T-helper 1 cell treated with Interleukin-12 subunit alpha and Interleukin-12 subunit beta and Interleukin-4 antibody, amounts not matched to agents 30 μg/mL and 1 μg/mL, for 36 hours (primary cell): ENCODE data around the gene IGFBP2.

Experiments
- H3K27ac Mint-ChIP-seq: one replicate; pipeline ENCODE4 v1.8.0; 2021; ENCODE audit warnings: mild to moderate bottlenecking, mixed read lengths
- H3K27me3 Mint-ChIP-seq: one replicate; pipeline ENCODE4 v1.8.0; 2021; ENCODE audit warnings: low read depth, mixed read lengths
- H3K36me3 Mint-ChIP-seq: one replicate; pipeline ENCODE4 v1.8.0; 2021; ENCODE audit warnings: low read depth, mixed read lengths
- H3K4me1 Mint-ChIP-seq: one replicate; pipeline ENCODE4 v1.8.0; 2021; ENCODE audit warnings: low read depth, mixed read lengths
- H3K4me3 Mint-ChIP-seq: one replicate; pipeline ENCODE4 v1.8.0; 2021; ENCODE audit warnings: mild to moderate bottlenecking, moderate library complexity, mixed read lengths
- H3K9me3 Mint-ChIP-seq: one replicate; pipeline ENCODE4 v1.8.0; 2021; ENCODE audit warnings: mixed read lengths

The IGFBP2 gene

GRCh38 chr2:216622526-216622925 lies 10.7 kb upstream of the IGFBP2 start:
- H3K9me3 Mint-ChIP-seq, result no peaks in the 10 kb centered on the region
- no peak overlapping the region for H3K27ac Mint-ChIP-seq
- H3K4me3 Mint-ChIP-seq, result no peak overlapping the region
- H3K36me3 Mint-ChIP-seq, result no peaks in the 10 kb centered on the region
- H3K4me1 Mint-ChIP-seq, result peaks cover 8% of the 10 kb centered on the region
- peaks cover 12% of the 10 kb centered on the region for H3K27me3 Mint-ChIP-seq

DNA sequence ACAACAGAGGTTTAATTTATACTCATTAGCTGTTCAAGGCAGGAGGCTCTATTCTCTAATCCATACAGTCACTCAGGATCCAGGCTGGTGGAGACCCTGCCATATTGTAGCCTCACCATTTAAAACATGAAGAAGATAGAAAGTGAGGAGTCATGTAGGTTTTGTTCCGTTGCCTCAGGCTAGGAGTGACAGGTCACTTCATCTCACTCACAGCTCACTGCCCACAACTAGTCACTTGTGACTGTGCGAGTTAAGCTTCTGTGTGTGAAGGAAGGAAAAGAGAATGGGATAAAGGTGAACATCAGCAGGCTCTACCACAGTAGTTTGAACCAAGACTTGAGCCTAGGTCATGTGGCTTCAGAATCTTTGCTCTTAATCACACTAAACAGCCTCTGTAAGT lies 9.0 kb upstream of the IGFBP2 start:
- Mint-ChIP-seq H3K4me1 (peaks cover 8% of the 10 kb centered on the region), H3K27me3 (peaks cover 24% of the 10 kb centered on the region), H3K9me3 (no peaks in the 10 kb centered on the region), H3K4me3 (no peak overlapping the region), H3K27ac (no peak overlapping the region), H3K36me3 (no peaks in the 10 kb centered on the region)

GRCh38 chr2:216626168-216626874 lies 6.9 kb upstream of the IGFBP2 start:
- no peak overlapping the region for H3K4me3 Mint-ChIP-seq
- no peaks in the 10 kb centered on the region for H3K9me3 Mint-ChIP-seq
- H3K4me1 Mint-ChIP-seq, result no peaks in the 10 kb centered on the region
- no peak overlapping the region for H3K27ac Mint-ChIP-seq
- no peaks in the 10 kb centered on the region for H3K36me3 Mint-ChIP-seq
- peaks cover 38% of the 10 kb centered on the region for H3K27me3 Mint-ChIP-seq

DNA sequence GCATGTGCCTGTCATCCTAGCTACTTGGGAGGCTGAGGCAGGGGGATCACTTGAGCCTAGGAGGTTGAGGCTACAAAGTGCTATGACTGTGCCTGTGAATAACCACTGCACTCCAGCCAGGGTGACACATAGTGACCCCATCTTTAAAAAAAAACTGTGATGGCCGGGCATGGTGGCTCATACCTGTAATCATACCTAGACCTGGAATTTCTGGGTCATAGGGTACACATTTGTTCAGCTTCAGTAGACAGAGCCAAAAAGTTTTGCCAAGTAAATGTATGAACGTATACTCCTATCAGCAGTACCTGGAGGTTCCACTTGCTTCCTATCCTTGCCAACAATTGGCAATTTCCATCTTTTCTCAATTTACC lies 6.4 kb upstream of the IGFBP2 start:
- Mint-ChIP-seq H3K4me1 (no peaks in the 10 kb centered on the region), H3K27me3 (peaks cover 44% of the 10 kb centered on the region), H3K4me3 (no peak overlapping the region), H3K27ac (no peak overlapping the region), H3K9me3 (no peaks in the 10 kb centered on the region), H3K36me3 (no peaks in the 10 kb centered on the region)

- peaks cover 67% of the 10 kb centered on the region for H3K27me3 Mint-ChIP-seq
- H3K4me1 Mint-ChIP-seq, result peaks cover 11% of the 10 kb centered on the region
These were observed 3.4 kb upstream of the IGFBP2 start for GRCh38 chr2:216629784-216630183.

GRCh38 chr2:216632346-216632951 lies 771 bp upstream of the IGFBP2 start:
- Mint-ChIP-seq H3K4me1 (peaks cover 22% of the 10 kb centered on the region), H3K27me3 (peaks cover 80% of the 10 kb centered on the region), H3K27ac (no peak overlapping the region), H3K36me3 (no peaks in the 10 kb centered on the region), H3K4me3 (peak overlapping the region; percentile 83), H3K9me3 (no peaks in the 10 kb centered on the region)

More at GRCh38 chr2:216629784-216630183, 3.4 kb upstream of the IGFBP2 start:
- no peaks in the 10 kb centered on the region for H3K36me3 Mint-ChIP-seq
- H3K4me3 Mint-ChIP-seq, result no peak overlapping the region
- no peaks in the 10 kb centered on the region for H3K9me3 Mint-ChIP-seq
- no peak overlapping the region for H3K27ac Mint-ChIP-seq

DNA sequence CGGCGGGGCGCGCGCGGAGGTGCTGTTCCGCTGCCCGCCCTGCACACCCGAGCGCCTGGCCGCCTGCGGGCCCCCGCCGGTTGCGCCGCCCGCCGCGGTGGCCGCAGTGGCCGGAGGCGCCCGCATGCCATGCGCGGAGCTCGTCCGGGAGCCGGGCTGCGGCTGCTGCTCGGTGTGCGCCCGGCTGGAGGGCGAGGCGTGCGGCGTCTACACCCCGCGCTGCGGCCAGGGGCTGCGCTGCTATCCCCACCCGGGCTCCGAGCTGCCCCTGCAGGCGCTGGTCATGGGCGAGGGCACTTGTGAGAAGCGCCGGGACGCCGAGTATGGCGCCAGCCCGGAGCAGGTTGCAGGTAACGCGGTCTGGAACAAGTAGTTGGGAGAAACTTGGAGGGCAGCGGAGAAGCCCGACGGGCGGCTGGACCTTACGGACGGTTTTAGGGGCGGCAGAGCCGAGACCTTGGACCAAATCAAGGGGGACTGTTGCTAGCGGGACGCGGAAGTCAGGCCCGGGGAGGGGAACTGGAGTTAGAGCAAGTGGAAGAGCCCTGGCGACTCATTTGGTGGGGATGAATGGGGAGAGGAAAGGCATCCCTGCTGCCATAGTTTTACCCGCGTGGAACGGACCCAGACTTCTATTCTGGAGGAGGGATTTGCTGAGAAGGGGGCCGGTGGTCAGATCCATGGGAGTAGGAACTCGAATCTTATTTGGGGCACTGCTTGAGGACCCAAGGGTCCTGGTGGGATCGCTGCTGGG lies 573 bp downstream of the IGFBP2 start:
- Mint-ChIP-seq H3K27me3 (peaks cover 68% of the 10 kb centered on the region), H3K27ac (no peak overlapping the region), H3K4me3 (peak overlapping the region; percentile 86), H3K36me3 (no peaks in the 10 kb centered on the region), H3K4me1 (peaks cover 22% of the 10 kb centered on the region), H3K9me3 (no peaks in the 10 kb centered on the region)

GRCh38 chr2:216634370-216635148 lies 1.3 kb downstream of the IGFBP2 start:
- Mint-ChIP-seq H3K9me3 (no peaks in the 10 kb centered on the region), H3K4me3 (peak overlapping the region; percentile 86), H3K4me1 (peaks cover 22% of the 10 kb centered on the region), H3K27ac (no peak overlapping the region), H3K27me3 (peaks cover 68% of the 10 kb centered on the region), H3K36me3 (no peaks in the 10 kb centered on the region)

GRCh38 chr2:216635171-216635570 lies 2.0 kb downstream of the IGFBP2 start:
- Mint-ChIP-seq H3K27ac (no peak overlapping the region), H3K9me3 (no peaks in the 10 kb centered on the region), H3K27me3 (peaks cover 66% of the 10 kb centered on the region), H3K4me1 (peaks cover 22% of the 10 kb centered on the region), H3K36me3 (no peaks in the 10 kb centered on the region), H3K4me3 (peak overlapping the region; percentile 77)

- Mint-ChIP-seq H3K9me3 (no peaks in the 10 kb centered on the region), H3K4me3 (no peak overlapping the region), H3K27me3 (peaks cover 61% of the 10 kb centered on the region), H3K27ac (no peak overlapping the region), H3K4me1 (peaks cover 22% of the 10 kb centered on the region), H3K36me3 (no peaks in the 10 kb centered on the region)
These were observed 2.7 kb downstream of the IGFBP2 start for GRCh38 chr2:216635701-216636550.

- Mint-ChIP-seq H3K36me3 (no peaks in the 10 kb centered on the region), H3K4me3 (no peak overlapping the region), H3K4me1 (peaks cover 22% of the 10 kb centered on the region), H3K27ac (no peak overlapping the region), H3K27me3 (peaks cover 52% of the 10 kb centered on the region), H3K9me3 (no peaks in the 10 kb centered on the region)
These were observed 3.6 kb downstream of the IGFBP2 start for GRCh38 chr2:216636551-216637450.

GRCh38 chr2:216637472-216637871 lies 4.3 kb downstream of the IGFBP2 start:
- no peaks in the 10 kb centered on the region for H3K9me3 Mint-ChIP-seq
- H3K27me3 Mint-ChIP-seq, result peaks cover 46% of the 10 kb centered on the region
- H3K27ac Mint-ChIP-seq, result no peak overlapping the region

More at GRCh38 chr2:216637472-216637871, 4.3 kb downstream of the IGFBP2 start:
- Mint-ChIP-seq H3K36me3 (no peaks in the 10 kb centered on the region), H3K4me3 (no peak overlapping the region), H3K4me1 (peaks cover 22% of the 10 kb centered on the region)
